Measurements from ENCODE around the gene C6orf120.
A peak's percentile ranks its signal among the peaks of the same experiment; 100 is the strongest.
"Not testable (repeated sequence)": the region's sequence is repeated elsewhere in the genome, so short reads cannot be mapped to it uniquely, and the experiment has no call there.

C6orf120 gene

GRCh38 chr6:169689287-169689686, 12.6 kb upstream of the C6orf120 start:
- no peak for DNase-seq
- Histone ChIP-seq H3K4me3 (ENCODE audit: low read depth, low read length) (no peak overlapping the region), H3K36me3 (peaks cover 9% of the 10 kb centered on the region), H3K4me1 (no peaks in the 10 kb centered on the region), H3K27me3 (no peaks in the 10 kb centered on the region), H3K9me3 (no peaks in the 10 kb centered on the region)
- TF ChIP-seq CTCF (IDR thresholded peaks at IDR 0.05; ENCODE audit: low read depth, low read length), result no peak

GRCh38 chr6:169691260-169691659, 10.7 kb upstream of the C6orf120 start:
- TF ChIP-seq CTCF (IDR thresholded peaks at IDR 0.05; ENCODE audit: low read depth, low read length), result no peak
- peaks cover 9% of the 10 kb centered on the region for H3K36me3 ChIP-seq
- no peaks in the 10 kb centered on the region for H3K9me3 ChIP-seq
- H3K4me3 ChIP-seq (ENCODE audit: low read depth, low read length), result no peak overlapping the region
- DNase-seq, result no peak
- no peaks in the 10 kb centered on the region for H3K4me1 ChIP-seq
- no peaks in the 10 kb centered on the region for H3K27me3 ChIP-seq

GRCh38 chr6:169692516-169692915, 9.4 kb upstream of the C6orf120 start:
- Histone ChIP-seq H3K4me3 (ENCODE audit: low read depth, low read length) (no peak overlapping the region), H3K36me3 (peaks cover 6% of the 10 kb centered on the region), H3K27me3 (no peaks in the 10 kb centered on the region), H3K9me3 (no peaks in the 10 kb centered on the region), H3K4me1 (no peaks in the 10 kb centered on the region)
- no peak for DNase-seq
- TF ChIP-seq CTCF (IDR thresholded peaks at IDR 0.05; ENCODE audit: low read depth, low read length), result no peak

GRCh38 chr6:169695131-169695530, 6.8 kb upstream of the C6orf120 start:
- H3K4me1 ChIP-seq, result no peaks in the 10 kb centered on the region
- no peaks in the 10 kb centered on the region; the same call in none of the 2 replicates for H3K36me3 ChIP-seq
- H3K9me3 ChIP-seq, result no peaks in the 10 kb centered on the region
- no peak for DNase-seq
- no peaks in the 10 kb centered on the region for H3K27me3 ChIP-seq
- no peak overlapping the region for H3K4me3 ChIP-seq (ENCODE audit: low read depth, low read length)
- TF ChIP-seq CTCF (IDR thresholded peaks at IDR 0.05; ENCODE audit: low read depth, low read length), result no peak

- TF ChIP-seq CTCF (IDR thresholded peaks at IDR 0.05; ENCODE audit: low read depth, low read length), result peak; percentile 56
- H3K27me3 ChIP-seq, result not testable (repeated sequence)
These were observed 4.8 kb upstream of the C6orf120 start for GRCh38 chr6:169697115-169697514.

GRCh38 chr6:169700296-169700695, 1.6 kb upstream of the C6orf120 start:
- no peaks in the 10 kb centered on the region for H3K9me3 ChIP-seq
- H3K27me3 ChIP-seq, result no peaks in the 10 kb centered on the region
- no peak for TF ChIP-seq CTCF (IDR thresholded peaks at IDR 0.05; ENCODE audit: low read depth, low read length)
- H3K4me3 ChIP-seq (ENCODE audit: low read depth, low read length), result no peak overlapping the region
- H3K36me3 ChIP-seq, result peaks cover 12% of the 10 kb centered on the region
- peaks cover 4% of the 10 kb centered on the region; the same call in 1 of the 2 replicates for H3K4me1 ChIP-seq
- no peak for DNase-seq

More at GRCh38 chr6:169697115-169697514, 4.8 kb upstream of the C6orf120 start:
- not testable (repeated sequence) for H3K4me1 ChIP-seq; H3K9me3 ChIP-seq; H3K36me3 ChIP-seq; H3K4me3 ChIP-seq (ENCODE audit: low read depth, low read length)
- DNase-seq, result peak; percentile 53
